DOHH2 (cell line): ENCODE measurements around the gene MRPL55.

Experiments used
- CTCF ChIP-seq: fragments of 200-600 bp; sonication (generic); IDR thresholded peaks from one replicate; pipeline ENCODE4 v1.5.1; 2014; ENCODE audit warnings: antibody characterized with exemption, mild to moderate bottlenecking, low read depth, low read length; ENCODE audit not compliant: poor library complexity, severe bottlenecking
- EZH2phosphoT487 ChIP-seq: fragments of 200-600 bp; sonication (generic); IDR thresholded peaks from 2 replicates; pipeline ENCODE4 v1.6.1; 2017; ENCODE audit warnings: borderline replicate concordance, mild to moderate bottlenecking, antibody characterized with exemption, low read length, moderate library complexity, mixed read lengths

GRCh38 chr1:228079601-228080263 is 29.4 kb downstream of the MRPL55 start:
- TF ChIP-seq EZH2phosphoT487, result no peak
- no peak for TF ChIP-seq CTCF
